ENCODE measurements around the gene SCFD2. TPM values are rescaled to one million over a fixed set of nuclear protein-coding genes. Genes with fewer than 3 reads are reported as not detected.

Gene SCFD2
- total and polyA plus RNA-seq, 2 donors (not counting 3 experiments of a cell fraction or from before 2014, with no cell fraction given): 12.3 to 22.8 TPM

GRCh38 chr4:53355930-53356521, 9.8 kb downstream of the SCFD2 start:
- TF ChIP-seq FOS (IDR thresholded peaks at IDR 0.05; ENCODE audit: borderline replicate concordance, insufficient read depth, low read length) (no peak), MYC (IDR thresholded peaks at IDR 0.05; ENCODE audit: low read depth, low read length) (no peak), EZH2 (IDR thresholded peaks at IDR 0.05; ENCODE audit: borderline replicate concordance, low read depth, low read length, severe bottlenecking) (no peak), MAX (IDR thresholded peaks at IDR 0.05; ENCODE audit: insufficient read depth, insufficient read length) (no peak), JUN (IDR thresholded peaks at IDR 0.05; ENCODE audit: borderline replicate concordance, insufficient read depth, insufficient read length, low read depth) (no peak), POLR2AphosphoS5 (IDR thresholded peaks at IDR 0.05; ENCODE audit: insufficient read depth, low read depth, low read length) (no peak), CTCF (IDR thresholded peaks at IDR 0.05; ENCODE audit: extremely low read depth in 1 of 2, insufficient read depth in 1 of 2, low read depth in 1 of 2, low read length in 2 of 2) (no peak), GATA2 (IDR thresholded peaks at IDR 0.05; ENCODE audit: insufficient read depth, insufficient read length, low read depth, low read length) (no peak), POLR2A (IDR thresholded peaks at IDR 0.05; ENCODE audit: low read depth, low read length) (no peak)
- Histone ChIP-seq H3K9me1 (replicated peaks; ENCODE audit: control insufficient read depth, extremely low read depth, insufficient read depth, low read length) (no peaks in the 10 kb centered on the region), H3K27ac (ENCODE audit: insufficient read depth, low read depth, low read length) (no peak overlapping the region), H3K9ac (replicated peaks; ENCODE audit: extremely low read depth, insufficient read depth, low read length) (no peak overlapping the region), H3K79me2 (ENCODE audit: control insufficient read depth, insufficient read depth, low read length) (peaks cover 9% of the 10 kb centered on the region), H3K4me1 (ENCODE audit: control insufficient read depth, extremely low read depth, insufficient read depth, low read length) (no peaks in the 10 kb centered on the region), H2AFZ (ENCODE audit: low read depth, low read length) (no peak overlapping the region), H3K4me2 (ENCODE audit: insufficient read depth, low read length) (no peak overlapping the region), H4K20me1 (replicated peaks; ENCODE audit: control insufficient read depth, extremely low read depth, insufficient read depth, low read length) (no peaks in the 10 kb centered on the region), H3K36me3 (ENCODE audit: control insufficient read depth in 2 of 2, extremely low read depth in 1 of 2, insufficient read depth in 2 of 2, low read length in 2 of 2) (no peaks in the 10 kb centered on the region), H3K27me3 (ENCODE audit: control insufficient read depth in 2 of 2, insufficient read depth in 2 of 2, low read length in 2 of 2) (no peaks in the 10 kb centered on the region), H3K4me3 (replicated peaks in 1 of 3; ENCODE audit: insufficient read depth in 1 of 3, low read depth in 1 of 3, low read length in 3 of 3) (no peak overlapping the region), H3K9me3 (replicated peaks; ENCODE audit: control insufficient read depth, insufficient read depth, low read length) (no peaks in the 10 kb centered on the region)
- intact Hi-C loops (cut with micrococcal nuclease) (no loop called here), dilution Hi-C loops (cut with MboI; ENCODE audit: extremely low pct_ligation_motif_present, low sequenced_read_pairs) (no loop called here)
- POLR2A ChIA-PET: no interaction called here
- CTCF ChIA-PET: no interaction called here
- no TSS peak for BruUV-seq (replicated peaks)
- FAIRE-seq: no peak
- DNase-seq (ENCODE audit: low read depth, low spot score): no peak
